ENCODE measurements around the gene FBXL5. TPM values are rescaled to one million over a fixed set of nuclear protein-coding genes. Genes with fewer than 3 reads are reported as not detected.

The FBXL5 gene
- total RNA-seq, 4 donors from 2014 or later, result 69.4 to 95.0 (median 80.3) TPM

- 93 to 98% methylated on average over 3 of the region's 3 CpGs for WGBS, 2 donors
These were observed 15.4 kb upstream of the FBXL5 start for GRCh38 chr4:15670576-15670975.

GRCh38 chr4:15668566-15669435 lies 13.6 kb upstream of the FBXL5 start:
- no peak for DNase-seq (ENCODE audit: low spot score in 2 of 2)
- no peak for TF ChIP-seq CTCF (IDR thresholded peaks at IDR 0.05)
- no peak for TF ChIP-seq POLR2A (IDR thresholded peaks at IDR 0.05)
- WGBS, 2 donors, result 79 to 80% methylated on average over 1 of the region's 1 CpG
- intact Hi-C loops (cut with DNase I; ENCODE audit: low total_unique reads), result no loop called here
- no peak overlapping the region for H3K4me3 ChIP-seq (ENCODE audit: low read depth, poor library complexity, severe bottlenecking)

More at GRCh38 chr4:15670576-15670975, 15.4 kb upstream of the FBXL5 start:
- TF ChIP-seq POLR2A (IDR thresholded peaks at IDR 0.05) (no peak), CTCF (IDR thresholded peaks at IDR 0.05) (no peak)
- intact Hi-C loops (cut with DNase I; ENCODE audit: low total_unique reads), result loop anchor here (10.0 kb wide), 1 partner anchor 234 kb away; no protein-coding TSS in a partner anchor
- no peak for DNase-seq (ENCODE audit: low spot score in 2 of 2)
- H3K4me3 ChIP-seq (ENCODE audit: low read depth, poor library complexity, severe bottlenecking), result no peak overlapping the region

GRCh38 chr4:15667006-15667405 lies 11.8 kb upstream of the FBXL5 start:
- intact Hi-C loops (cut with DNase I; ENCODE audit: low total_unique reads), result no loop called here
- DNase-seq (ENCODE audit: low spot score in 2 of 2), result no peak
- H3K4me3 ChIP-seq (ENCODE audit: low read depth, poor library complexity, severe bottlenecking), result no peak overlapping the region
- TF ChIP-seq POLR2A (IDR thresholded peaks at IDR 0.05), result no peak
- no peak for TF ChIP-seq CTCF (IDR thresholded peaks at IDR 0.05)
- 96 to 98% methylated on average over 4 of the region's 4 CpGs for WGBS, 2 donors

- 66 to 74% methylated on average over 3 of the region's 3 CpGs for WGBS, 2 donors
- intact Hi-C loops (cut with DNase I; ENCODE audit: low total_unique reads), result no loop called here
- TF ChIP-seq POLR2A (IDR thresholded peaks at IDR 0.05) (no peak), CTCF (IDR thresholded peaks at IDR 0.05) (no peak)
- H3K4me3 ChIP-seq (ENCODE audit: low read depth, poor library complexity, severe bottlenecking), result no peak overlapping the region
- DNase-seq (ENCODE audit: low spot score in 2 of 2), result no peak
These were observed 10.7 kb upstream of the FBXL5 start for GRCh38 chr4:15665753-15666365.

GRCh38 chr4:15659768-15660570 lies 4.8 kb upstream of the FBXL5 start:
- intact Hi-C loops (cut with DNase I; ENCODE audit: low total_unique reads), result loop anchor here (10.0 kb wide), 1 partner anchor 655 kb away; the partner anchor contains the start of gene CPEB2
- 88 to 98% methylated on average over 5 of the region's 5 CpGs for WGBS, 2 donors
- peak in 1 of 2 donors; percentile 40 for DNase-seq (ENCODE audit: low spot score in 2 of 2)
- TF ChIP-seq CTCF (IDR thresholded peaks at IDR 0.05) (no peak), POLR2A (IDR thresholded peaks at IDR 0.05) (no peak)
- H3K4me3 ChIP-seq (ENCODE audit: low read depth, poor library complexity, severe bottlenecking), result no peak overlapping the region
